GM18867 (cell line): Measurements from ENCODE around the gene ANKRD34A.

Experiments
- ATAC-seq: cut with Tn5 transposase; IDR thresholded peaks from one replicate; pipeline ENCODE4 v1.9.1; 2021; ENCODE audit warnings: mild to moderate bottlenecking, moderate library complexity; ENCODE audit not compliant: unreplicated experiment

Gene ANKRD34A

DNA sequence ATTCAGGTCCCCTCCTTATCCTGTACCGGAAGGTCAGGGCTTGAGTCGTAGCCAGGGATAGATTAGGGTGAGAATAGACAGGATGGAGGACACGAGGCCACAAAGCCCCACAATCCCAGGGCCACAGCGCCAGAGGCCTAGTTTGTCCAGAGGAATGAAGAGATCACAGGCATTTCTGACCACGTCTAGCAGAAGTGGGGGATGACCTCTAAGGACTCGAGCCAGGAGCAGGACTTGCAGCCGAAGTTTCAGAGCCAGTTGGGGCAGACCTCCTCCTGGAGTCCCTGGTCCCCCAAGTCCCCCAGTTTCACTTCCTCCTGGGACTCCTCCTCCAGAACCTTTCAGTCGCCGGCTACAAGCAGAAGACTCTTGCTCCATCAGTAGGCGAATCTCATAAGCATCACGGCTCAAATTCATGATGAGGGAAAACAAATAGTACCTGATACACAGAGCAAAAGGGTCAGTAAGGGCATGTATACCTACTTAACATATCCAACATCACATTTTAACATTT, 52.2 kb downstream of the ANKRD34A start:
- ATAC-seq: no peak
